Body of pancreas (tissue), 4 donors: Measurements from ENCODE around the gene LY6G5C. TPM values are rescaled to one million over a fixed set of nuclear protein-coding genes. Genes with fewer than 3 reads are reported as not detected.

ENCODE experiments used
- ATAC-seq: fragments of 150-250 bp; one replicate; pipeline ENCODE4 v1.9.1; 2016
- DNase-seq, 4 donors: peaks; one replicate each; pipeline ENCODE4 v3.0.0-alpha.2; 2019
- H3K27ac ChIP-seq, 4 donors: fragments of 200-600 bp; sonication (generic); 1 replicate in 3 of 4; 2 replicates in 1 of 4; pipeline versions ENCODE4 v1.5.1 to v1.6.1; 2016 to 2019; ENCODE audit warnings: mild to moderate bottlenecking in 1 of 4, mixed read lengths in 1 of 4, moderate library complexity in 1 of 4
- H3K27me3 ChIP-seq, 2 donors: fragments of 200-600 bp; sonication (generic); one replicate each; pipeline ENCODE4 v1.6.0; 2016; ENCODE audit warnings: mild to moderate bottlenecking in 1 of 2
- H3K36me3 ChIP-seq, 2 donors: fragments of 200-600 bp; sonication (generic); replicated peaks in 1 of 2; 2 replicates each; pipeline ENCODE4 v1.5.1; 2016; ENCODE audit warnings: low read depth in 2 of 2; ENCODE audit not compliant: insufficient read depth in 1 of 2
- H3K4me1 ChIP-seq: fragments of 200-600 bp; sonication (generic); one replicate; pipeline ENCODE4 v1.6.0; 2016
- H3K4me3 ChIP-seq, 2 donors: fragments of 200-600 bp; sonication (generic); 1 replicate in 1 of 2; 2 replicates in 1 of 2; pipeline ENCODE4 v1.5.1; 2016 to 2019
- H3K9me3 ChIP-seq, 3 donors: fragments of 200-600 bp; sonication (generic); 1 replicate in 2 of 3; 2 replicates in 1 of 3; pipeline ENCODE4 v1.5.1; 2016
- POLR2A ChIP-seq, 3 donors: fragments of 450-650 bp; IDR thresholded peaks; one replicate each; pipeline ENCODE4 v1.6.1; 2016; ENCODE audit warnings: antibody characterized with exemption in 3 of 3, mild to moderate bottlenecking in 2 of 3
- WGBS, 2 donors: methylation state at CpG; one replicate each; pipeline ENCODE4 v1.1.5; 2017; 5-methylcytosine and 5-hydroxymethylcytosine counted together
- intact Hi-C: fragments of 100-400 bp; cut with DNase I; formaldehyde crosslinking; loops from one replicate; pipeline ENCODE4 v1.15.1; 2023
- total RNA-seq, 2 donors: library from RNA; depleted of rRNA; stranded (reverse); fragments of >200 nt; gene quantifications; one replicate each; pipeline ENCODE4 v1.1.0, GENCODE V29; 2016
- TF ChIP-seq, protein P1 (sequence below), 7 experiments: fragments of 450-650 bp in 4 of 7; fragments of 200-600 bp in 3 of 7; sonication (generic) in 3 of 7; IDR thresholded peaks; one replicate each; pipeline ENCODE4 v1.5.1; 2016 to 2019; ENCODE audit warnings: antibody characterized with exemption in 7 of 7

The LY6G5C gene
- total RNA-seq, 2 donors from 2014 or later: 4.4 TPM; not detected in 1

DNA sequence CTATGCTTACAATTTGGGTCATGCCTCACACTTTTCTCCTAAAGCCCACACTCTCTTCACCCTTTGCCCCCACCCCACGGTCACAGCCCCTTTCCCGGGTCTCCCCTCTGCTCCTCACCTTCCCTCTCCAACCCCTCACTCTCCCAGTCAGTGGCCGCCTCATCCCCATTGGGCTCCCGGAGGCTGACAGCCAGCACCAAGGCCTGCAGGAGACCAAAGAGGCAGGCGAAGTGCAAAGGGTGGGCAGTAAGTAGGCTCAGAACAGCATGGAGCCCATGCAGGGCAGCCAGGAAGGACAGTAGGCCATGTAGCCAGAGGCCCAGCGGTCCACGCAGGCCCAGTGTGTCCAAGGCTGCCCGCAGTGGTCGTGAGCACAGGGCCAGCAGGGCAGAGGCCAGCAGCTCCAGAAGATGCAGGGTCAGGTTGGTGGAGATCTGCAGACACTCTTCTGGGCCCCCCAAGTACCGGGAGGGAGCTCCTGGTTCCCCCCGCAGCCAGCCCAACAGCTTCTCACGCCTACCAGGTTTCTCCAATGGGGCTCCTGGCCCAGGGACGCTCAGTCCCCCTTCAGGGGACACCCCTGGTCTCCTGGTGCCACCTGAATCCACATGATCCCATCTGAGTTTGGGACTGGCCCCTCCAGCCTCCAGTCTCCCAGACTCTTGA, 21.8 kb downstream of the LY6G5C start:
- Histone ChIP-seq H3K4me3 (peak overlapping the region; percentile 44 to 81), H3K27ac (peak overlapping the region in 3 of 4 donors; percentile 85 to 89 (median 86)), H3K9me3 (no peaks in the 10 kb centered on the region), H3K27me3 (no peaks in the 10 kb centered on the region), H3K4me1 (peaks cover 59% of the 10 kb centered on the region), H3K36me3 (peaks cover 0 to 5% of the 10 kb centered on the region in 2 donors)
- no peak for TF ChIP-seq POLR2A (IDR thresholded peaks at IDR 0.05)
- TF ChIP-seq, protein P1, sequence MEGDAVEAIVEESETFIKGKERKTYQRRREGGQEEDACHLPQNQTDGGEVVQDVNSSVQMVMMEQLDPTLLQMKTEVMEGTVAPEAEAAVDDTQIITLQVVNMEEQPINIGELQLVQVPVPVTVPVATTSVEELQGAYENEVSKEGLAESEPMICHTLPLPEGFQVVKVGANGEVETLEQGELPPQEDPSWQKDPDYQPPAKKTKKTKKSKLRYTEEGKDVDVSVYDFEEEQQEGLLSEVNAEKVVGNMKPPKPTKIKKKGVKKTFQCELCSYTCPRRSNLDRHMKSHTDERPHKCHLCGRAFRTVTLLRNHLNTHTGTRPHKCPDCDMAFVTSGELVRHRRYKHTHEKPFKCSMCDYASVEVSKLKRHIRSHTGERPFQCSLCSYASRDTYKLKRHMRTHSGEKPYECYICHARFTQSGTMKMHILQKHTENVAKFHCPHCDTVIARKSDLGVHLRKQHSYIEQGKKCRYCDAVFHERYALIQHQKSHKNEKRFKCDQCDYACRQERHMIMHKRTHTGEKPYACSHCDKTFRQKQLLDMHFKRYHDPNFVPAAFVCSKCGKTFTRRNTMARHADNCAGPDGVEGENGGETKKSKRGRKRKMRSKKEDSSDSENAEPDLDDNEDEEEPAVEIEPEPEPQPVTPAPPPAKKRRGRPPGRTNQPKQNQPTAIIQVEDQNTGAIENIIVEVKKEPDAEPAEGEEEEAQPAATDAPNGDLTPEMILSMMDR (IDR thresholded peaks at IDR 0.05): no peak
- no peak for ATAC-seq
- 55 to 73% methylated on average over 7 to 11 of the region's 13 CpGs for WGBS, 2 donors
- intact Hi-C loops: no loop called here
- DNase-seq: no peak

DNA sequence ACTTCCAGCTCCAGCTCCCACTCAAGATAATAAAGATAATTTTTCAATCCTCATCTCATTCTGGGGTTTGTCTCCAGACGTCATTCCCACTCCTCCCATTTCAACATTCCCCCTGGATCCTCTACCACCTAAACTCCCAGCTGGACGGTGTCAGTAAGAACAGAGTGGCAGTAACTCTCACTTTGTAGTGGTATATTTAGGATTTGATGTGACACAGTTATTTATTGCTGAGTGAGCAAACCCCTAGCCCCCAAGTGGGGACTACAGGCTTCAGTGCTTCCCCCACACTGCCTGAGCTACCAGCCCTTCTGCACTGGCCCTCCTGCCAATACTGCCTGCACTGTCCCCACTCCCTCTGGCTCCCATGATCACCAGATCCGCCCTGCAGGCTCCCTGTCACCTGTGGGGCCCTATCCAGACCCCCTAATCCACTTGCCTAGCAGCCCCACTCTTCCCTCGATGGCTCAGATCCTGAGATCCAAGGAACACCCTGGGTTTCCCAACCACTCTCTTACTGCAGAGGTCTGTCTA, 22.6 kb downstream of the LY6G5C start:
- no peak for ATAC-seq
- TF ChIP-seq, protein P1 (IDR thresholded peaks at IDR 0.05): no peak
- TF ChIP-seq POLR2A (IDR thresholded peaks at IDR 0.05): no peak
- no peak overlapping the region for H3K27ac ChIP-seq
- WGBS, 2 donors: 72% methylated on average over 4 of the region's 4 CpGs
- H3K4me1 ChIP-seq: peaks cover 56% of the 10 kb centered on the region
- no peak for DNase-seq
- H3K27me3 ChIP-seq: no peaks in the 10 kb centered on the region
- H3K4me3 ChIP-seq: no peak overlapping the region
- intact Hi-C loops: no loop called here
- no peaks in the 10 kb centered on the region for H3K9me3 ChIP-seq
- H3K36me3 ChIP-seq: peaks cover 0 to 5% of the 10 kb centered on the region in 2 donors

DNA sequence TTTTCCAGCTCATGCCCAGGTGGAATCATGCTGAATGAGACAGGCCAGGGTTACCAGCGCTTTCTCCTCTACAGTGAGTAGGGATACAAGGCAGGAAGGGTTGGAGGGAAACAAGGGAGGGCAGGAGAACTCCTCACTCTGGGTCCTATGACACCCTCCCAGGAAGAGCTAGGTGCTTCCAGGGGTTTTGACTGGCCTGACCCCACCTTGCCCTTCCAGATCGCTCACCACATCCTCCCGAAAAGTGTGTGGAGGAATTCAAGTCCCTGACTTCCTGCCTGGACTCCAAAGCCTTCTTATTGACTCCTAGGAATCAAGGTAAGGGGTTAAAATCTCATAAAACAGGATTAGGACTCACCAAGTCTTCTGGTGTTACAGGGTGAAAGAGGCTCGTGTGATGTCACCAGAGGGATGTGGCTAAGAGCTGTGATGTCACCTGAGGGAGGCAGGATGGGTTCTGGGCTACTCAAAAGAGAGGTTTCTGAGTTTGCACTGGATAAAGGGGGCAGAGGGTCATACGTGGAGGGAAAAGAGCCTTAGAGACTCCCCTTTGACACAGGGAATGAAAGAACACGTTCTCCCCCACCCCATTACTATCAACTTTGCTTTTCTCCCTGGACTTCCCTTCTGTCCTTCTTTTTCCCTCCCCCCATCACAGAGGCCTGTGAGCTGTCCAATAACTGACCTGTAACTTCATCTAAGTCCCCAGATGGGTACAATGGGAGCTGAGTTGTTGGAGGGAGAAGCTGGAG, 23.3 kb downstream of the LY6G5C start:
- Histone ChIP-seq H3K27me3 (no peaks in the 10 kb centered on the region), H3K36me3 (peaks cover 0 to 5% of the 10 kb centered on the region in 2 donors), H3K9me3 (no peaks in the 10 kb centered on the region), H3K4me3 (no peak overlapping the region), H3K4me1 (peaks cover 51% of the 10 kb centered on the region), H3K27ac (no peak overlapping the region)
- intact Hi-C loops: no loop called here
- no peak for TF ChIP-seq POLR2A (IDR thresholded peaks at IDR 0.05)
- TF ChIP-seq, protein P1 (IDR thresholded peaks at IDR 0.05): no peak
- DNase-seq (no peak), ATAC-seq (no peak)
- 68 to 78% methylated on average over 4 to 6 of the region's 6 CpGs for WGBS, 2 donors

DNA sequence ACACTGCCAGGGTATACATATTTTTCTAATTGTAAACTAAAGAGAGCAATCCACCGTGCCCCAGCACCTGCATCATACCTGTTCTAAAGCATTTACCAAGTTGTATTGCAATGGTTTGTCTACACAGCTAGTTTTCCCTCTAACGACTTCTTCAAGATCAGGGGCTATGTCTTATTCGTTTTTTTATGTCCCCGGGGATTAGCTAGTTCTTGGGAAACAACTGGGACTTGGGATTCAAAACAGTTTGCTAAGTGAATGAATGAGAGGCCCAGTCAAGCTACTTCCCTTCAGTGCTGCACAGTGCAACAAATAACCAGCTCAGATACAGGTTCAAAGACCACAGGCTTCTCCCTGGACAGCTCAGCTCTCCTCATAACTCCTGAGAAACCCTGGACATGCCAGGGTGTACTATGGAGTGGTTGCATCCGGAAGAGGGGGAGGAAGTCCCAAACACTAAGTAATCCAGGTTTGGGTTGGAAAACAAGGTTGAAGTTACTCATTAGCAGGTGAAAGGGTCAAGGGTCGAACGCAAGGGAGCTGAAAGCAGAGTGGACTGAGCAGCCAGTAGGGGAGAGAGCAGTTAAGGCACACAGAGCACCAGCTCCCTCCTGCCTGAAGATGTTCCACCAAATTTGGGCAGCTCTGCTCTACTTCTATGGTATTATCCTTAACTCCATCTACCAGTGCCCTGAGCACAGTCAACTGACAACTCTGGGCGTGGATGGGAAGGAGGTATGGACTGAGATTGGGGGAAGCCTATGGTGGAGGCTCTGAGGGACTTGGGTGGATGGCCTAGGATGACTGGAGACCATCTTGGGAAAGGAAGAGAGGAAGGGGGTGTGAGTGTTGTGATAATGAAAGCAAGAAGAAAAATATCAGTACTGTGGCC, 25.3 kb downstream of the LY6G5C start, which contains the start of gene APOM:
Gene APOM, plus strand, starts transcription at position 546 of the 889 bp plus-strand sequence. Its CDS starts 73 bp downstream, at position 619.
- Histone ChIP-seq H3K9me3 (no peaks in the 10 kb centered on the region), H3K36me3 (peaks cover 0 to 5% of the 10 kb centered on the region in 2 donors), H3K27me3 (no peaks in the 10 kb centered on the region), H3K27ac (no peak within 1 kb of the TSS), H3K4me1 (peaks cover 51% of the 10 kb centered on the region), H3K4me3 (no peak within 1 kb of the TSS)
- DNase-seq: no peak
- intact Hi-C loops: no loop called here
- no peak for TF ChIP-seq POLR2A (IDR thresholded peaks at IDR 0.05)
- TF ChIP-seq, protein P1 (IDR thresholded peaks at IDR 0.05): no peak
- no peak for ATAC-seq
- 51 to 57% methylated on average over 8 of the region's 8 CpGs for WGBS, 2 donors
